IMR-90 (cell line): Measurements from ENCODE around the gene PLEKHH1. TPM values are rescaled to one million over a fixed set of nuclear protein-coding genes. Genes with fewer than 3 reads are reported as not detected.

ENCODE experiments used
- ATAC-seq: fragments of 200-7000 bp; cut with Tn5 transposase; 2 replicates; pipeline ENCODE4 v1.9.1; 2020; ENCODE audit warnings: low read depth, mild to moderate bottlenecking, moderate library complexity
- BruUV-seq: library from RNA; stranded (reverse); fragments of 400-500 nt; replicated peaks from 2 replicates; lab custom pipeline; 2021; lab: Mats Ljungman, UMichigan
- CTCF ChIA-PET: fragments of 300-600 bp; formaldehyde crosslinking; extraction: SDS; loops from one replicate; lab custom pipeline; 2021; ENCODE audit warnings: antibody characterized with exemption; lab: Yijun Ruan, JAX
- POLR2A ChIA-PET: fragments of 300-600 bp; sonication (Branson Sonifier 250); formaldehyde crosslinking; loops from one replicate; lab custom pipeline; 2022; ENCODE audit warnings: antibody characterized with exemption; ENCODE audit not compliant: unreplicated experiment; lab: Charles Lee
- DNase-seq: peaks from one replicate; pipeline ENCODE4 v3.0.0; 2013
- H2AFZ ChIP-seq: replicated peaks from 2 replicates; pipeline ENCODE3; 2013; ENCODE audit warnings: low read length, mild to moderate bottlenecking; ENCODE audit not compliant: poor library complexity
- H2AK5ac ChIP-seq: 2 replicates; pipeline ENCODE4 v1.6.1; 2013; ENCODE audit warnings: low read depth, low read length, inconsistent platforms
- H2AK9ac ChIP-seq: replicated peaks from 2 replicates; pipeline ENCODE3; 2013; ENCODE audit warnings: mild to moderate bottlenecking, low read depth, low read length, moderate library complexity; ENCODE audit not compliant: poor library complexity
- H2BK120ac ChIP-seq: 2 replicates; pipeline ENCODE4 v1.6.1; 2013; ENCODE audit warnings: low read depth, low read length, inconsistent platforms
- H2BK15ac ChIP-seq: 3 replicates; pipeline ENCODE4 v1.6.1; 2013; ENCODE audit warnings: low read depth, low read length, inconsistent platforms
- H2BK20ac ChIP-seq: 2 replicates; pipeline ENCODE4 v1.6.1; 2013; ENCODE audit warnings: low read depth, mild to moderate bottlenecking, inconsistent platforms, low read length, moderate library complexity
- H2BK5ac ChIP-seq: 2 replicates; pipeline ENCODE4 v1.6.1; 2013; ENCODE audit warnings: mild to moderate bottlenecking, low read depth, low read length, inconsistent platforms; ENCODE audit not compliant: poor library complexity, severe bottlenecking
- H3K14ac ChIP-seq: replicated peaks from 2 replicates; pipeline ENCODE4 v1.6.1; 2013; ENCODE audit warnings: low read depth, low read length, inconsistent platforms
- H3K18ac ChIP-seq: 2 replicates; pipeline ENCODE4 v1.6.1; 2013; ENCODE audit warnings: low read depth, low read length, control low read depth
- H3K23ac ChIP-seq: 2 replicates; pipeline ENCODE4 v1.6.1; 2013; ENCODE audit warnings: low read depth, low read length, inconsistent platforms
- H3K27ac ChIP-seq: 2 replicates; pipeline ENCODE4 v1.5.1; 2013; ENCODE audit warnings: mild to moderate bottlenecking, control low read depth, low read length; ENCODE audit not compliant: insufficient read depth
- H3K27me3 ChIP-seq: 2 replicates; pipeline ENCODE4 v1.6.1; 2013; ENCODE audit warnings: low read length; ENCODE audit not compliant: control insufficient read depth, insufficient read depth
- H3K36me3 ChIP-seq: 2 replicates; pipeline ENCODE4 v1.6.1; 2013; ENCODE audit warnings: low read length, mixed read lengths; ENCODE audit not compliant: control insufficient read depth, insufficient read depth
- H3K4ac ChIP-seq: 2 replicates; pipeline ENCODE4 v1.6.1; 2013; ENCODE audit warnings: low read depth, low read length, inconsistent platforms
- H3K4me1 ChIP-seq: 2 replicates; pipeline ENCODE4 v1.6.1; 2013; ENCODE audit warnings: low read length, mixed read lengths; ENCODE audit not compliant: control insufficient read depth, insufficient read depth
- H3K4me2 ChIP-seq: 2 replicates; pipeline ENCODE4 v1.6.1; 2013; ENCODE audit warnings: low read depth, mild to moderate bottlenecking, control low read depth, low read length, moderate library complexity
- H3K4me3 ChIP-seq: 2 replicates; pipeline ENCODE4 v1.5.1; 2013; ENCODE audit warnings: low read depth, mild to moderate bottlenecking, control low read depth, low read length, moderate library complexity; ENCODE audit not compliant: insufficient read depth
- H3K56ac ChIP-seq: 2 replicates; pipeline ENCODE4 v1.6.1; 2013; ENCODE audit warnings: low read length, inconsistent platforms; ENCODE audit not compliant: insufficient read depth; ENCODE audit errors: extremely low read depth
- H3K79me1 ChIP-seq, 2 experiments: 2 replicates each; pipeline ENCODE4 v1.6.1; 2013; ENCODE audit warnings: low read length in 2 of 2, inconsistent platforms in 1 of 2, low read depth in 1 of 2
- H3K9ac ChIP-seq: 2 replicates; pipeline ENCODE4 v1.6.1; 2013; ENCODE audit warnings: low read depth, low read length, control low read depth
- H3K9me1 ChIP-seq: 2 replicates; pipeline ENCODE4 v1.6.1; 2013; ENCODE audit warnings: low read length, inconsistent platforms; ENCODE audit not compliant: insufficient read depth
- H3K9me3 ChIP-seq: 2 replicates; pipeline ENCODE4 v1.6.1; 2013; ENCODE audit warnings: low read length; ENCODE audit not compliant: control insufficient read depth, insufficient read depth
- H4K20me1 ChIP-seq: 2 replicates; pipeline ENCODE4 v1.6.1; 2013; ENCODE audit warnings: low read length, inconsistent platforms; ENCODE audit not compliant: insufficient read depth
- H4K5ac ChIP-seq: 2 replicates; pipeline ENCODE4 v1.6.1; 2013; ENCODE audit warnings: mild to moderate bottlenecking, low read depth, low read length, control low read depth
- H4K8ac ChIP-seq, 2 experiments: 2 replicates each; pipeline ENCODE4 v1.6.1; 2013; ENCODE audit warnings: low read depth in 2 of 2, low read length in 2 of 2, control low read depth in 1 of 2, inconsistent platforms in 1 of 2
- H4K91ac ChIP-seq: 2 replicates; pipeline ENCODE4 v1.6.1; 2013; ENCODE audit warnings: low read depth, low read length, inconsistent platforms; ENCODE audit not compliant: insufficient read depth
- BHLHE40 ChIP-seq: fragments of 150-350 bp; IDR thresholded peaks from 2 replicates; pipeline ENCODE4 v1.6.1; 2016; ENCODE audit warnings: mild to moderate bottlenecking, low read depth, low read length
- CEBPB ChIP-seq: IDR thresholded peaks from 2 replicates; pipeline ENCODE4 v1.6.1; 2012; ENCODE audit warnings: low read depth, low read length, improper control_type of control experiment
- CHD1 ChIP-seq: IDR thresholded peaks from 2 replicates; pipeline ENCODE4 v1.6.1; 2012; ENCODE audit warnings: low read depth, low read length, improper control_type of control experiment
- CTCF ChIP-seq: conservative IDR thresholded peaks from 2 replicates; pipeline ENCODE4 v1.5.1; 2012; ENCODE audit warnings: mild to moderate bottlenecking, low read depth, low read length, improper control_type of control experiment
- FOS ChIP-seq: fragments of 150-350 bp; IDR thresholded peaks from 2 replicates; pipeline ENCODE4 v1.6.1; 2016; ENCODE audit warnings: low read depth, low read length
- MAFK ChIP-seq: IDR thresholded peaks from 2 replicates; pipeline ENCODE4 v1.6.1; 2012; ENCODE audit warnings: low read depth, low read length, improper control_type of control experiment
- MXI1 ChIP-seq: IDR thresholded peaks from 2 replicates; pipeline ENCODE4 v1.6.1; 2012; ENCODE audit warnings: low read depth, mild to moderate bottlenecking, low read length, moderate library complexity, borderline replicate concordance
- RAD21 ChIP-seq: IDR thresholded peaks from 2 replicates; pipeline ENCODE4 v1.6.1; 2012; ENCODE audit warnings: low read length, improper control_type of control experiment
- RCOR1 ChIP-seq: IDR thresholded peaks from 2 replicates; pipeline ENCODE4 v1.6.1; 2012; ENCODE audit warnings: mild to moderate bottlenecking, low read length, improper control_type of control experiment; ENCODE audit not compliant: insufficient replicate concordance
- RFX5 ChIP-seq: IDR thresholded peaks from 2 replicates; pipeline ENCODE4 v1.8.0; 2012; ENCODE audit warnings: low read depth, mild to moderate bottlenecking, low read length, moderate library complexity
- SMC3 ChIP-seq: fragments of 150-350 bp; IDR thresholded peaks from 2 replicates; pipeline ENCODE4 v1.6.1; 2016; ENCODE audit warnings: low read depth, mild to moderate bottlenecking, antibody characterized with exemption, low read length, moderate library complexity
- WGBS, 2 experiments: methylation state at CpG; one replicate each; pipeline versions ENCODE4 v1.1.5 to v1.1.7; 2013; ENCODE audit warnings: missing lambda C conversion rate in 2 of 2; ENCODE audit not compliant: insufficient read length in 1 of 2; ENCODE audit errors: extremely low coverage in 2 of 2; 5-methylcytosine and 5-hydroxymethylcytosine counted together
- dilution Hi-C: fragments of 300-500 bp; cut with HindIII; formaldehyde crosslinking; loops from one replicate; pipeline ENCODE4 v1.14.3; 2018; ENCODE audit warnings: low sequenced_read_pairs; ENCODE audit not compliant: unreplicated experiment
- in situ Hi-C: fragments of 300-500 bp; cut with MboI; formaldehyde crosslinking; loops from 3 replicates; pipeline ENCODE4 v1.14.3; 2019; ENCODE audit warnings: low sequenced_read_pairs, inconsistent platforms, mixed read lengths
- intact Hi-C: fragments of 100-400 bp; cut with micrococcal nuclease; formaldehyde crosslinking; loops from 2 replicates; pipeline ENCODE4 v1.10.0; 2022
- polyA plus RNA-seq, 3 experiments: library from polyadenylated mRNA; depleted of rRNA; stranded (reverse); fragments of >200 nt; gene quantifications; 2 replicates each; pipeline ENCODE4 v1.2.3, GENCODE V29; 2012; ENCODE audit warnings: low replicate concordance in 1 of 3
- total RNA-seq: library from RNA; depleted of rRNA; stranded (reverse); fragments of >200 nt; gene quantifications from 2 replicates; pipeline ENCODE4 v1.2.3, GENCODE V29; 2012
- TF ChIP-seq, protein P1 (sequence below): fragments of 150-350 bp; IDR thresholded peaks from 2 replicates; pipeline ENCODE4 v1.6.1; 2017; ENCODE audit warnings: mild to moderate bottlenecking, antibody characterized with exemption, low read length, low read depth

Gene PLEKHH1
- total and polyA plus RNA-seq, 2 of the 4 experiments (the other 2 are of a cell fraction): under 0.01 to 0.34 TPM

GRCh38 chr14:67549734-67550133, 16.6 kb downstream of the PLEKHH1 start:
- H2BK20ac ChIP-seq: no peak overlapping the region
- no CpG with 5 or more reads among the region's 4 CpGs for WGBS, 2 experiments
- no peak overlapping the region for H4K8ac ChIP-seq
- no peak overlapping the region for H2BK15ac ChIP-seq
- ChIA-PET POLR2A (no interaction called here), CTCF (interaction anchor here (0.9 kb wide), 1 partner anchor 23 kb away, joined by 3 read pairs; no protein-coding TSS in a partner anchor)
- H3K14ac ChIP-seq: no peak overlapping the region
- no peak for ATAC-seq
- H3K4me3 ChIP-seq: no peak overlapping the region
- H2BK120ac ChIP-seq: no peak overlapping the region
- DNase-seq: no peak
- dilution Hi-C loops (no loop called here), in situ Hi-C loops (loop anchor here (10.0 kb wide), 1 partner anchor 105 kb away; no protein-coding TSS in a partner anchor), intact Hi-C loops (no loop called here)
- no peaks in the 10 kb centered on the region for H3K36me3 ChIP-seq
- no peak overlapping the region for H3K9ac ChIP-seq
- H3K4me1 ChIP-seq: no peaks in the 10 kb centered on the region
- no peak overlapping the region for H2AK5ac ChIP-seq
- BruUV-seq: no TSS peak
- H4K91ac ChIP-seq: no peak overlapping the region
- no peak overlapping the region for H2BK5ac ChIP-seq
- no peak overlapping the region for H4K5ac ChIP-seq
- H3K4me2 ChIP-seq: no peak overlapping the region
- peaks cover 15% of the 10 kb centered on the region for H3K27me3 ChIP-seq
- H3K27ac ChIP-seq: no peak overlapping the region
- no peak overlapping the region for H3K23ac ChIP-seq
- no peak overlapping the region for H3K18ac ChIP-seq
- H3K9me1 ChIP-seq: no peaks in the 10 kb centered on the region
- peaks cover 2% of the 10 kb centered on the region; the same call in 1 of the 2 replicates for H3K9me3 ChIP-seq
- H3K4ac ChIP-seq: no peak overlapping the region
- H3K56ac ChIP-seq: no peak overlapping the region
- no peaks in the 10 kb centered on the region for H3K79me1 ChIP-seq
- no peak for TF ChIP-seq CHD1
- TF ChIP-seq FOS: no peak
- no peak for TF ChIP-seq BHLHE40
- TF ChIP-seq RCOR1: no peak
- no peak for TF ChIP-seq CEBPB
- TF ChIP-seq MAFK: no peak
- no peak for TF ChIP-seq MXI1
- TF ChIP-seq RFX5: no peak
- TF ChIP-seq RAD21: no peak
- TF ChIP-seq CTCF: no peak
- no peak for TF ChIP-seq SMC3
- TF ChIP-seq, protein P1, sequence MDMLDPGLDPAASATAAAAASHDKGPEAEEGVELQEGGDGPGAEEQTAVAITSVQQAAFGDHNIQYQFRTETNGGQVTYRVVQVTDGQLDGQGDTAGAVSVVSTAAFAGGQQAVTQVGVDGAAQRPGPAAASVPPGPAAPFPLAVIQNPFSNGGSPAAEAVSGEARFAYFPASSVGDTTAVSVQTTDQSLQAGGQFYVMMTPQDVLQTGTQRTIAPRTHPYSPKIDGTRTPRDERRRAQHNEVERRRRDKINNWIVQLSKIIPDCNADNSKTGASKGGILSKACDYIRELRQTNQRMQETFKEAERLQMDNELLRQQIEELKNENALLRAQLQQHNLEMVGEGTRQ: no peak
- H2AK9ac ChIP-seq: no peak overlapping the region
- H2AFZ ChIP-seq: no peak overlapping the region
- H4K20me1 ChIP-seq: no peaks in the 10 kb centered on the region
